Stimulated activated CD4-positive, alpha-beta T cell treated with anti-CD3 and anti-CD28 coated beads, Interleukin-4, amount 100 ng/mL, for 1 hour (primary cell): ENCODE data around the gene HIC1.
"Not testable (repeated sequence)": the region's sequence is repeated elsewhere in the genome, so short reads cannot be mapped to it uniquely, and the experiment has no call there.

Source experiments
- DNase-seq: peaks from one replicate; pipeline ENCODE4 v3.0.0-alpha.2; 2020

Gene HIC1, protein sequence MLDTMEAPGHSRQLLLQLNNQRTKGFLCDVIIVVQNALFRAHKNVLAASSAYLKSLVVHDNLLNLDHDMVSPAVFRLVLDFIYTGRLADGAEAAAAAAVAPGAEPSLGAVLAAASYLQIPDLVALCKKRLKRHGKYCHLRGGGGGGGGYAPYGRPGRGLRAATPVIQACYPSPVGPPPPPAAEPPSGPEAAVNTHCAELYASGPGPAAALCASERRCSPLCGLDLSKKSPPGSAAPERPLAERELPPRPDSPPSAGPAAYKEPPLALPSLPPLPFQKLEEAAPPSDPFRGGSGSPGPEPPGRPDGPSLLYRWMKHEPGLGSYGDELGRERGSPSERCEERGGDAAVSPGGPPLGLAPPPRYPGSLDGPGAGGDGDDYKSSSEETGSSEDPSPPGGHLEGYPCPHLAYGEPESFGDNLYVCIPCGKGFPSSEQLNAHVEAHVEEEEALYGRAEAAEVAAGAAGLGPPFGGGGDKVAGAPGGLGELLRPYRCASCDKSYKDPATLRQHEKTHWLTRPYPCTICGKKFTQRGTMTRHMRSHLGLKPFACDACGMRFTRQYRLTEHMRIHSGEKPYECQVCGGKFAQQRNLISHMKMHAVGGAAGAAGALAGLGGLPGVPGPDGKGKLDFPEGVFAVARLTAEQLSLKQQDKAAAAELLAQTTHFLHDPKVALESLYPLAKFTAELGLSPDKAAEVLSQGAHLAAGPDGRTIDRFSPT

DNA sequence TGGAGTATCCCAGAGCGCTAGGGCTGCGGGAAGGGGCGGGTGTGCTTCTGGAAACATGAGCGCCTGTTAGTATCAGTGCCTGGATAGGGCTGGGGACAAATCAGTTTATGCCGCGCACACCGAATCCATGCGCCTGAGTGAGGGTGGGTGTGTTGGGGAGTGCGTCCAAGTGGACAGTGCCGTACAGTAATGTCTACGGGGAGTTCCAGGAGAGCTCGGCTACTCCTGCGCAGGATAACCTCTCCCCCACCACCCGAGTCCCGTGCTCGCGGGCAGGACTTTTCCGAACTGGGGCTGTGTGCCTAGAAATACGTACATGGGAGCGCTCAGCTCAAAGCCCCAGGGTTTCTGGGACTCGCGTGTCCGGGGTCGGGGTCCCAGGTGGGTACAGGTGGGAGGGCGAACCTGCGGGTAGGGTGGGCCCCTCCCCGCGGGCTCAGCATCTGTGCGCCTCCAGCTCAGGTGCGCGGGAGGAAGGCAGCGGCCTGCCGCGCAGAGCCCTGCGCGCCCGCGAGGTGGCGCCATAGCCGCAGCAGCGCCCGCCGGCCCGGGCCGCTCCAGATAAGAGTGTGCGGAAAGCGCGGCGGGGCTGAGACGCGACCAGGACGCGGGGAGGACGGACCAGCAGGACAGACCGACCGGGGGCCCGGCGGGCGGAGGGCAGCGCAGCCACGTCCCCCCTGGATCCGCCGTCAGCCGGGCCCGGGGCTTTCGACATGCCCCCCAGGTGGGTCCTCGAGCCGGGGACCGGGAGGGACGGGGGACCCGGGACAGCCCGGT, at the start of gene HIC1:
Gene HIC1 (plus strand): TSS at position 592 of the 780 bp plus-strand sequence. CDS start 1,588 bp downstream, outside the sequence.
- DNase-seq: peak; percentile 82

DNA sequence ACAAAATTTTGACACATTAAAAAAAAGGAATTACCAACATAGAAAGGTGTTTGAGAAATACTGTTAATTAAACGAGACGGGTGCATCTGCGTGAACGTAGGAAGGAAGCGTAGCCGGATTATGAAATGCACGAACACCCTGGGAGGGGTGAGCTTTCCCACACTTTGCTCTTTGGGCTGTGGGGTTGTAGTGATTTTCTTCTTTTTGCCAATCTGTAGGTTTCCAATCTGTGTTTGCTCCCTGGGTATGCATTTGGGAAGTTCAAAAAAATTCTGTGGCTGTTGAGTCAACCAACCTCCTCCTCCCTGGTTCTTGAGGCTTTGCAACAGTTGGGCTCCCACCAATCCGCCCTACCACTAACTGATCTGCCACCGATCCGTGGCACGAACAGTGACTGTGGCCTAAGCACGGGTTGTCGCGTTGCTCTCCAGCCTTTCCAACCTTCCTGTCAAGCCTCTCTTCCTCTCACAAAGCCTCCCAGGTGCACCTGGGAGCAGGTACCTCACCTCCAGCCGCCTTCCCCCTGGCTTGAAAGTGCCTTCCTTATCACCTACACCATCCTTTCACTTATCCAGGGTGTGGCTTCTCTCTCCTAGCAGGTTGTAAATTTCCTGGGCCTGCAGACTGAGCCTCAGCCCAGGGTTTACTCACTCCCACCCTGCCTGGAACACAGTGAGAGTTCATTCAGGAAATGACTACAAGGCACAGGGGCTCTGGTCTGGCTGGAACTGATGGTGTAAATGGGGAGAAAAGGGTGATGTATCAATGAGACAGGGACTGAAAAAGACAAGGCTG, 46.4 kb upstream of the HIC1 start:
- DNase-seq: no peak

DNA sequence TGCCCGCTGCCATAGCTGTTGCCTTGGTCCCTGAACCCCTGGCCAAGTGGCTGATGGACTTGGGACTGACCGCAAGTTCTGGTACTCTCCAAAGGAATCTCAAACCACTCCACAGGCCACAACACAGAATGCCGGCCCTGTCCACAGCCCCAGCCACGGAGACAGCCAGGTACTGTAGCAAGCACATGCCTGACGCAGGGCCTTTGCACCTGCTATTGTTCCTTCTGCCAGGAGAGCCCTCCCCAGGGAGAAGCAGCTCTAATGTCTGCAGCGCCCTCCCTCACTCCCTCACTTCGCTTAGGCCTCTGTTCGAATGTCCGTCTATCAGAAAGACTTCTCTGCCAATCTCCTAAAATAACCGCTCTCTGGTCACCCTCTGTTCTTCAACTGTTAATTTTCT, 45.2 kb upstream of the HIC1 start:
- no peak for DNase-seq

DNA sequence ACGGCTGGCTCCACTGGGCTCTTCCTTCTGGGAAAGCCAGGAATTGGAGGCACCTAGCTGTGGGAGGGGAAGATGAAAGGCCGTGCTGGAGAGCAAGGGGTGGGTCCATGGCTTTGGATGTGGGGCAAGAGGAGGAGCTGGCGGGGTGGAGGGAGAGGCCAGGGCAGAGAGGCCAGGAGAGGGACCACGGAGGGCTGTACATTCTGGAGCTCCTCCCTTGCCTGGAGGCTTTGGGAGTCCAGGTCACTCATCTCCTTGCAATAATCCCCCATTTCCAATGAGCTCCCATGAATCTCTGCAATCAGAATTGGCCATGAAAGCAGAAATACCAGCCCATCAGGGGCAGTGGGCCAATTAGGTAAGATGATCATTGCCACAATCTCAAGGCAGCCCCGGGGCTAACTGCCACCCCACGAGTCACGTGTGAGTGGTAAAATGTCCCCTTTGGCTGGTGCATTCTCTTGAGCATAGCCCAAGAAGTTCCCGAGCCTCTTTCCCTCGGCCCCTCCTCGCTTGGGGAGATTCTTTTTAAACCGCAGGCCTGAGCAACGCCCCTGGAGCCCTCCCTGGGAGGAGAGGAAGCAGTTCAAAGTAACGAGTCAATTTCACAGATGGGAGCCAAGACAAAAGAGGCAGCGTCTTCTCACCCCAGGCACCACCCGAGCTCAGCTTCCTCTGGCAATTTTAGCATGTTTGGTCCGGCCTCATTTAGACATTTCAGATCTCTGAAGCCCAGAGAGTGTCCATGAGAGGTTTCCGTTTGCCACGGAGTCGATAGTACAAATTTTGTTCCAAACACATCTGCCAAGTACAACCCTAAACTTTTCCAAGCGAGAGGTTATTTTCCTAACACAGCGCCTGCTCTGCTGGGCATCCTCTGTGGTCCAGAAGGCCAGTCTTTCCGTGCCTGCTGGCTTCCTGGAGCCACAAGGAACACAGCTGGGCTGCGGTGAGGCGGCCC, 43.2 kb upstream of the HIC1 start:
- DNase-seq: no peak

DNA sequence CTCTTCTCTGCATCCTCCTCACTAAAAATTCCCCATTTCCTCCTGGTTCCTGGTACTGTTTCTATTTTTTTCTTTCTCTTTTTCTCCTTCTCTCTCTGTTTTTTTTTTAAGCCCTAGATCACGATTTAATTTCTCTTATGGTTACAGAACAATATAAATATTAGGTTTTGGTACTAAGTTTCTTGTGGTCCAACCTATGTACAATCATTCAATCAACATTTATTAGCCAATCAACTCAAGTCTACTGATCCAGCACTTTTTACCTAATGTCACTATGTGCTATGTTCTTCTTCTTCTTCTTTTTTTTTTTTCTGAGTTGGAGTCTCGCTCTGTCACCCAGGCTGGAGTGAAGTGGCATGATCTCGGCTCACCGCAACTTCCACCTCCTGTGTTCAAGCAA, 42.4 kb upstream of the HIC1 start:
- DNase-seq: no peak

DNA sequence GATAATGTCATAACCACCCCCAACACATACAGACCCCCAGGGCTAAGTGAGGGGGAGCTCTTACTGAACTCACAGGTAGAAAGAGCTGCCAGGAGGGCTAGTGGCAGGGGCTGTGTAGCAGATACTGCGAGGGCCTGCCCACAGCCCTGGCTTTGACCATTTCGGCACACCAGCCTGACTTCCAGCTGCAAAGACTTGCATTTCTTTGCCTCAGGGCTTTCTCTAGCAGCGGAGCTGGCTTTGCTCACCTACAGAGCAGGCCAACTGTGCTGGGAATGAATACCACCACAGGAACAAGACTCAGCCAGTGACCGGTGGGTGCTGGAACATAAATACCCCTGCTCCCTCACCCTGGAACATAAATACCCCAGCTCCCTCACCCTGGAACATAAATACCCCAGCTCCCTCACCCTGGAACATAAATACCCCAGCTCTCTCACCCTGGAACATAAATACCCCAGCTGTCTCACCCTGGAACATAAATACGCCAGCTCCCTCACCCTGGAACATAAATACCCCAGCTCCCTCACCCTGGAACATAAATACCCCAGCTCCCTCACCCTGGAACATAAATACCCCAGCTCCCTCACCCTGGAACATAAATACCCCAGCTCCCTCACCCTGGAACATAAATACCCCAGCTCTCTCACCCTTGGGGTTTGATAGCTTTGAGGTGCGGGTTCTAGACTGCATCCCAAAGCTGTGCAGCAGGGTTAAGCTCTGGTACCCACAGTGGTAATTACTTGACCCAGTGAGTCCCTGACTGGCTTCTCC, 41.5 kb upstream of the HIC1 start:
- DNase-seq: not testable (repeated sequence)

DNA sequence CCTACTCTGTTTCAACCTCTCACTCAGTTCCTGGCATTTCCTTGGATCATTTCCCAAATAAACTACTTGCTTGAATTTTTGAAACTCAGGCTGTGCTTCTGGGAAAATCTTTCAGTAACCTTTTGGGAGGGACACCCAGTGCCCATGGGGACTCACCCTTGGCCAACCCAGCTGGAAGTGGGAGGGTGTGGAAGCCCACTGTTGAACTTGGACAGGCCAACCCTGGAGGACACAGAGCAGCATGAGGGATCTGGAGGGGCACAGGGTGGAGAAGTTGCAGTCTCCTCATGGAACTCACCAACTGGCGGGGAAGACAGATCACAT, 40.9 kb upstream of the HIC1 start:
- DNase-seq: no peak

DNA sequence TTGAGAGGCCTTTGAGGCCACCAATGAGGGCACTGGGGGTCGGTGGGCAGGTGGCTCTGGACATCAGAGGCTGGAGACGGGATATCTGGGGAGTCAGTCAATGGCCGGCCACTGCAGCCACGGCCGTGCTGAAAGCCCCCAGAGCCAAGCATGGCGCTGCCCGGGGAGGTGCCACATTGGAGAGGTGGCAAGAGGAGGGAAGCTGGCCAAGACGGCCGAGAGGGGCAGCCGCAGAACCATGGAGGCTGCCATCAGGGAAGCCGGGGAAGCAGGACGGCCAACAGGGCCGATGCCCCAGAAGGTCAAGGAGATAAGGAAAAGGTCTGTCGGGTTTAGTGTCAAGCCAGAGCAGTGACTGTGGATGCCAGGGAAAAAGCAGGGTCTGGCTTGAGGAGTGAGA, 39.6 kb upstream of the HIC1 start:
- DNase-seq: no peak

DNA sequence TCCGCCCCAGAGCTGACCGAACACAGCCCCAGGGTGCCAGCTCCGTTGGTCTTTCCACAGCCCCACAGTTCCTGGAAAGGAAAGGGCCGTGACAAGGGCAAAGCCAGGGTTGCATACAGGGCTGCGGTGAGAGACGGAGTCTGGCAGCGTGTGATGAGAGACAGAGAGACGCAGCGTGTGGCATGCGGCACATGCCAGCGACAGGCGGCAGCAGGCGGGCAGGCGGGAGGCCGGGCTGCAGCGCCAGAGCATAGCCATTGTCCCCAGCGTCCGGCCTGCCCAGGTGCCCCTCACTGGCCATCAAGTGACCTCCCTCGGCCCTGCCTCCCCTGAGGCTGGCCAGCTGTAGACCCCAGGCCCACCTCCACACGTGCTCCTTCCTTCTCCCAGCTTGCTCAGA, 38.4 kb upstream of the HIC1 start:
- DNase-seq: no peak

DNA sequence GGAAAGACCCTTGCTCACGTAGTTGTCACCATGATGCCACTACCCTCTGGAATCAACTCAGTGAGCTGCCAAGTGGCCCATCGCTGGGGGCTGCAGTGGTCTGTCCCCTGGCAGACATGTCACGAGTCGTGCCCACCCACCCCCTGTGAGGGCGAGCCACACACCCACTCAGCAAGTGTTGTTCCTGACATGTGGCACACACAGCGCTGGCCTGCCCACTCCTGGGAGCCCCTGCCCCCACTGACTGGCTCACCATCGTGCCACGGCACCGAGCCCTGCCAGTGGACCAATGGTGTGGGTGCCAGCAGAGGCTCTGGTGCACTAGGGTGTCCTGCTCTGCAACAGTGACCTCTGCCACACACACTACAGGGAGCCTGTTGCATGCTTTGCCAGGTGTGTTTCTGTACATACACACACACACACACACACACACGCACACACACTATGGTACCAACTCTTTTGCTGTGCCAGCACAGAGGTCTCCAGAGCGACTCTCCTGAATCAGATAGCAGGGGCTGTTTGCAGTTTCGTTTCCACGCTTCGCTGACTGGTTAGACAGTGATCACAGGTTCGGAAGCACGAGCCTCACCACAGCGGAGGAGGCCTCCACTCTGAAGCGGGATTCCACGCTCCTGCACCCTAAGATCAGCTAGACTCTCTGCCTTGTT, 37.5 kb upstream of the HIC1 start:
- DNase-seq: no peak

DNA sequence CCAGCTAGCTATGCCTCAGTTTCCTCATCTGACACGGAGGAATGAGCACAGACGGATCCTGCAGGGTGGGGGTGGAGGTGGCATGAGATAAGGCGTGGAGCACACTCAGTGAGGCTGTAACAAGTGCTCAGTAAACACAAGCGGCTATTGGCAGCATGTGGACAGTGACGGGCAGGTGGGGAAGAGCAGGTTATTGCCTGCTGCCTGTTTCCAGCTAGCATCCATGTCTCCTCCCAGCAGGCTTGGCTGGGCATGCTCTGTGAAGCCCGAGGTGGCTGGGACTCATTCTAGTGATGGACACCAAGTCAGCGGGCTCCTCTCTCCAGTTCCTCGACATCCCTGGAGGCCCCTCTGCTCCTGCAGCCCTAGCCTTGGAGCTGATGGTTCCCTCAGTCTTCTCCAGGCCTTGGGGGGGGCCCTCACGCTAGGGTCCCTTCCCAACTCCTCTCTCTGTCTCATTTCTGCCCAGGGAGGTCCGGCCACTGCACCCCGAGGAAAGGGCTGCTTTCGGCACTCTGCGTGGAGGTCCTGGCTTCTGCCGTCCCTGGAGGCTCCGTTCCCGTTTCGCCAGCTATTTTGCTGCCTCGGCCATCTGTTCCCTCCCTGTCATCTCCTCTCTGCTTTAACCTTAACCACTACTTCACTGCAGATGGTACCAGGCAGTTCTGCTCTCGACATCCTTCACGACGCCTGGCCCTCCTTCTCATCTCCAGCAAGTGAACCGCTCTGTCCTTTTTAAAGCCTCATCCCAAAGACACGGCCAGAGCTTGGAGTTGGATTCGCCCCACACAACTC, 36.0 kb upstream of the HIC1 start:
- DNase-seq: no peak

DNA sequence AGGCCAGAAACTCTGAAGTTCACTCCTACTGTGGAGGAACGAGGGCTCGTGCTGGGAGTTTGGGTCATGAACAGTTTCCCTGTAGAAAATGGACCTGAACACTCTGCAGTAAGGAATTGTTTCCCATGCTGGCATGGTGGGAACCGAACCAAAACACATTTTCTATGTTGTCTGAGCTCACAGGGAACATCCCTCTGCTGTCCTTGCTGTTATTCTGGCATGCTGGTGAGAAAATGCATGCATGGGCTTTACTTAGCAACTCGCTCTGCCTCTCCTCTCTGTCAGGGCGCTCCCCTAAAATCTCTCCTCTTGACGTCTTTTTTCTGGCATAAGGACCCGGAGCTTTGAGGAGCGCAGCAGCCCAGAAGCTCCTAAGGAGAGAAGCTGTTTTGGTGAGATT, 35.2 kb upstream of the HIC1 start:
- DNase-seq: no peak

DNA sequence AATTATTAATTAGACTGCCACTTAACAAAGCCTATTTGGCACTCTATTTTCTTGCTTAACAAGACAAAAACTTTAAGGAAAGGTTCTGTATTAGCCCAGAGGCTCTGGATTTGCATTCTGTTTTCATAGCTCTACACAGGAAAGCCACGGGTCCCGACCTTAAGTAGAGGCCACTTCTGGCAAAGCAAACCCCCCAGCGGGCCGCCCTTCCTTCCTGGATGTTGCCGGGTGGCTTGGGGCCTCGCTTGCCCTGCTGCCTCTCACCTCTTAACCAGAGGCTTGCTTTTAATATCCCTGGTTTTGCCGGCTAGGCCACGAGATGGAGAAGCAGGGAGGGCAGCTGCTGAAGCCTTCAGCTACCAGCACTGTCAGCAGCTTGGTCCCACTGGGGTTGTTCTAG, 34.2 kb upstream of the HIC1 start:
- DNase-seq: no peak

DNA sequence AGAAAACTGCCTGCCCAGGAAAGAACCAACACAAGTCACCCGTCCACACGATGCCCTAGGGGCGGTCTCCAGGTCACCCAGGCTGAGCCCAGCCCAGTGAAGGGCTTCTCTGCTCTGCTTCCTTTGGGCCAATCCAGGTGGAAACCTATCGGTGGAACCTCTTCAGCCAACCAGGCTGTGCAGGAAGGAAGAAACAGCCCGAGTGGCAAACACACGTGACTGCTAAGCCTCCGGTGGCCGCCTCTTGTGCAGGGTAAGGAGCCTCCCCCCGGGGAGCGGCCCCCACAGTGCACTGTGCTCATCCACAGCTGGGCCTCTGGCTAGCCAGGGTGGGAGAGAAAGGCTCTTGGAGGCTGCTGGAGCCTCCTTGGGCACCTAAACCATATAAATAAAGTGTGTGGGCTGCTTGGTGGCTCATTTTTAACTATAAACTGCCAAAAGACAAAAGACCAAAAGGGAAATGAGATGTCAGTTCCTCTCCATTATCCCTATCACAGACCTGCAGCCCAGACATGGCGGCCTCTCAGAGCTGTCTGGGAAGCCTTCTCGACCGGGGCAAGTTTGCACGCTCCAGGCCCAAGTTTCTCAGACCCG, 32.2 kb upstream of the HIC1 start:
- no peak for DNase-seq

DNA sequence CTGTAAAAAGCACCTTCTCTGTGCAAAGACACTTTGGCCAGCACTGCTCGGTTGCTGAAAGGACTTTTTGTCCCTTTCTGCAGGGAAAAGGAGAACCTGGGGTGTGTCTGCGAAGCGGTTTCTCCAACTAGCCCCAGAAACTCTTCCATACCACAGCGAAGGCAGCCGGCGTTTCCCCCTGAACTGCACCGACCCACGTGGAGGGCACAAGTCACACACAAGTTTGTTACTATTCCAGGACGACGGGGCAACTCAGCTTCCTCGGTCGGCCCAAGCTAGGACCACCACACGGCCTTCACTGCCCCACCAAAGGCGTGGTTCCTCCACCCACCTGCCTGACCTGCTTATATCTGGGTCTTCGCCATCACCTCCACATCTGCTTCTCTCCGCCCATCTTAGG, 31.6 kb upstream of the HIC1 start:
- no peak for DNase-seq

DNA sequence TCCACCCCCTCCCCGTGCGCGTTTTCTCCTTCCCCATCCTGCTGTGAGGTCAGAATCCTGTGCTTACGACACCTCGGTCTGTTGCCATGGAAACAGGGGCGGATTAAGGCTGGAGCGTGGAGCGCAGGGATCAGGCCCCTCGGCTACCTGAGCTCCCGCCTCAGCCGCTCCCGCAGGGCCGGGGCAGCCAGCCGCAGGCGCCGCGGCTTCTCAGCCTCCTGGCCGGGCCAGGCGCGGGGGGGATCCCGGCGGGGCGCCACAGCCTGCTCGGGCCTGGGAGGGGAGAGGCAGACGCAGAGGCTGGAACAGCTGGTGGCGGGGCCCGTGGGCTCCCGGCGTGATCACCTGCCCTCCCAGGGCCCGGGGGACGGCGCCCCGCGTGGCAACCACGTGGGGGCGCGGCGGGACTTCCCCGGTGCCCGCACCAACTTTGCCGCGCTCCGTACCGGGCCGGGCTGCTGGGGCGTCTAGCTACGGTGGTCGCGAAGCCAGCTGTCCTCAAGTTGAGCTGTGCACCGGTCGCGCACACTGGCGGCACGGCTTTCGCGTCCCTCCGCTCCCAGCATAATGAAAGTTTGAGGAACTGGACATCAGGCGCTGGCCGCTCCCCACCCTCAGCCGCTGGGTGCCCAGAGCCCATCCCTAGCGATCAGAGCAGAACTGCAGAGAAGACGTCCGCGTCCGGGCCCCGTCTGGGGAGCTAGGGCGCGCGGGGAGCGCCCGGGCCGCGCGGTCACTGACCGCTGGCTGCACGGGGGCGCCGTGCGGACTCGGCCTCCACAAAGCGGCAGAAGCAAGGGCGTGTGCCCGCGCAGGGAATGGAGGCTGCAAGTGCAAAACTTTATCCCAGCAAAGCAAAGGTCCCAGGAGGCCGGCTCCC, 31.0 kb upstream of the HIC1 start:
- DNase-seq: peak; percentile 42

DNA sequence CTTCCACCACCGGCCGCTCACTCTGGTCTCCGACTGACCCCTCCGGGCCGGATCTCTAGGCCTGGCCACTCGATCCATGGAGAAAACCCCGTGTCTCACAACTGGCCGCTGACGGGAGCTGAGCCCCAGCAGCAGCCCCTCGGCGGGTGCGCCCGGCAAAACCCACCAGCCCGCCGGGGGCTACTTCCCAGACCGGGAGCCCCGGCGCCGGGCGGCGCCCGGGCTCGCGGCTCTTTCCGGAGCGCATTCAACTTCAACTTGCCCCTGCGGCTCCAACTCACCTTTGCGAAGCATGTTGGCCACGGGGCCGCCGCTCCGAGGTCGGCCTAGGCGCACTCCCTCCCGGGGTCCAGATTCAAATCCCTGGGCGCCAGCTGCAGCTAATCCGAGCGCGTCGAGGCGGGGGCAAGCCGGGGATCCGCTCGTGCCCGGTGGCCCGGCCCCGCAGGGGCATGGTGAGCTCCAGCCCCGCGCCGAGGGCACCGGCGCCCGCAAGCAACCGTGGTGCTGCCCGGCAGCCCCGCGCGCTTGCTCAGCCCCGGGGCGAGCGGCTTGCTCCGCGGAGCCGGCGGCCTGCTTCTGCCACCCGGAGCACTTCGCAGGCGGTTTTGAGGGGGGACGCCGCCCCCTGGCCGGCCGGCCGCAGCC, 30.2 kb upstream of the HIC1 start:
- DNase-seq: peak; percentile 10
